ENCODE measurements around the gene DAAM1.

DNA sequence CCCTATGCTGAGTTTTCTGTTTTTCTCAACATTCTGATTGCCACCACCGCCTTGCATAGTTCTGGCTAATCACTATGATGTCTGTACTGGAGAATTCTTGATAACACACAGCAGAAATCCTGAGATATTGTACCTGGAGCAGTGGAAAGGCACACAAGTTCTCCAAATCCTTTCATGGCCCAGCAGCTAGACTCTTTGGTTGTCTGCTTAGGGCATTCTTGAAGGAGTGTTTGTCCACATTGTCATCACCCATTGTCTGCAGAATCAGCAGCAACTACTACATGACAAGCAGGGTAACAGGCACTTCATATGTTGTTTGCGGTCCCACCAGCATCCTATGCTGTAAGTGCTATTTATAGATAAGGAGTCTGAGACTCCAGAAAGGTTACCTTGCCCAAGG lies 128.9 kb downstream of the DAAM1 start:
- TF ChIP-seq, protein P1, sequence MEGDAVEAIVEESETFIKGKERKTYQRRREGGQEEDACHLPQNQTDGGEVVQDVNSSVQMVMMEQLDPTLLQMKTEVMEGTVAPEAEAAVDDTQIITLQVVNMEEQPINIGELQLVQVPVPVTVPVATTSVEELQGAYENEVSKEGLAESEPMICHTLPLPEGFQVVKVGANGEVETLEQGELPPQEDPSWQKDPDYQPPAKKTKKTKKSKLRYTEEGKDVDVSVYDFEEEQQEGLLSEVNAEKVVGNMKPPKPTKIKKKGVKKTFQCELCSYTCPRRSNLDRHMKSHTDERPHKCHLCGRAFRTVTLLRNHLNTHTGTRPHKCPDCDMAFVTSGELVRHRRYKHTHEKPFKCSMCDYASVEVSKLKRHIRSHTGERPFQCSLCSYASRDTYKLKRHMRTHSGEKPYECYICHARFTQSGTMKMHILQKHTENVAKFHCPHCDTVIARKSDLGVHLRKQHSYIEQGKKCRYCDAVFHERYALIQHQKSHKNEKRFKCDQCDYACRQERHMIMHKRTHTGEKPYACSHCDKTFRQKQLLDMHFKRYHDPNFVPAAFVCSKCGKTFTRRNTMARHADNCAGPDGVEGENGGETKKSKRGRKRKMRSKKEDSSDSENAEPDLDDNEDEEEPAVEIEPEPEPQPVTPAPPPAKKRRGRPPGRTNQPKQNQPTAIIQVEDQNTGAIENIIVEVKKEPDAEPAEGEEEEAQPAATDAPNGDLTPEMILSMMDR (IDR thresholded peaks at IDR 0.05) = no peak
- TF ChIP-seq POLR2AphosphoS5 (IDR thresholded peaks at IDR 0.05) (no peak), POLR2A (IDR thresholded peaks at IDR 0.05) (no peak)

Data from breast epithelium (tissue), 3 donors.